Embryonic facial prominence (tissue), 1 donor: ENCODE measurements around the gene SYNE1.
"Not testable (repeated sequence)": the region's sequence is repeated elsewhere in the genome, so short reads cannot be mapped to it uniquely, and the experiment has no call there.

Source experiments
- DNase-seq: peaks from one replicate; pipeline ENCODE4 v3.0.0-alpha.2; 2016; ENCODE audit errors: extremely low spot score

The SYNE1 gene

GRCh38 chr6:152566103-152566875, 70.9 kb downstream of the SYNE1 start:
- DNase-seq: no peak

GRCh38 chr6:152563177-152563576, 74.0 kb downstream of the SYNE1 start:
- no peak for DNase-seq

GRCh38 chr6:152558798-152559197, 78.4 kb downstream of the SYNE1 start:
- not testable (repeated sequence) for DNase-seq

GRCh38 chr6:152557502-152557901, 79.7 kb downstream of the SYNE1 start:
- no peak for DNase-seq

- no peak for DNase-seq
Measured at GRCh38 chr6:152554851-152555250, 82.3 kb downstream of the SYNE1 start.

GRCh38 chr6:152552616-152553209, 84.4 kb downstream of the SYNE1 start:
- DNase-seq: no peak

- no peak for DNase-seq
Measured at GRCh38 chr6:152543519-152543918, 93.6 kb downstream of the SYNE1 start.

GRCh38 chr6:152540381-152540780, 96.8 kb downstream of the SYNE1 start:
- no peak for DNase-seq

- no peak for DNase-seq
Measured at GRCh38 chr6:152534541-152534940, 102.6 kb downstream of the SYNE1 start.

- no peak for DNase-seq
Measured at GRCh38 chr6:152532556-152533422, 104.4 kb downstream of the SYNE1 start.

- DNase-seq: no peak
Measured at GRCh38 chr6:152531659-152532058, 105.5 kb downstream of the SYNE1 start.

- DNase-seq: no peak
Measured at GRCh38 chr6:152529369-152529768, 107.8 kb downstream of the SYNE1 start.

- not testable (repeated sequence) for DNase-seq
Measured at GRCh38 chr6:152514120-152514519, 123.0 kb downstream of the SYNE1 start.

- DNase-seq: no peak
Measured at GRCh38 chr6:152509916-152510315, 127.2 kb downstream of the SYNE1 start.

- no peak for DNase-seq
Measured at GRCh38 chr6:152508477-152508876, 128.7 kb downstream of the SYNE1 start.

GRCh38 chr6:152503546-152503945, 133.6 kb downstream of the SYNE1 start:
- no peak for DNase-seq

- no peak for DNase-seq
Measured at GRCh38 chr6:152502421-152503188, 134.6 kb downstream of the SYNE1 start.

GRCh38 chr6:152499931-152500330, 137.2 kb downstream of the SYNE1 start:
- no peak for DNase-seq

GRCh38 chr6:152496731-152497130, 140.4 kb downstream of the SYNE1 start:
- DNase-seq: no peak

GRCh38 chr6:152495456-152495855, 141.7 kb downstream of the SYNE1 start:
- not testable (repeated sequence) for DNase-seq

- DNase-seq: not testable (repeated sequence)
Measured at GRCh38 chr6:152492281-152492680, 144.9 kb downstream of the SYNE1 start.

- DNase-seq: not testable (repeated sequence)
Measured at GRCh38 chr6:152491501-152491900, 145.7 kb downstream of the SYNE1 start.
